Endothelial cell of umbilical vein (primary cell): ENCODE data around the gene CYB5R4. TPM values are rescaled to one million over a fixed set of nuclear protein-coding genes. Genes with fewer than 3 reads are reported as not detected.

Experiments
- BruUV-seq: library from RNA; stranded (reverse); fragments of 400-500 nt; replicated peaks from 2 replicates; lab custom pipeline; 2021; lab: Mats Ljungman, UMichigan
- CTCF ChIA-PET: fragments of 300-600, 350-600 bp; sonication (Branson Sonifier 250); formaldehyde crosslinking; loops from one replicate; lab custom pipeline; 2021; ENCODE audit warnings: antibody characterized with exemption, inconsistent platforms; lab: Charles Lee
- POLR2A ChIA-PET: fragments of 300-600, 350-600 bp; sonication (Branson Sonifier 250); formaldehyde crosslinking; loops from one replicate; lab custom pipeline; 2021; ENCODE audit warnings: antibody characterized with exemption, inconsistent platforms; lab: Charles Lee
- DNase-seq: peaks from one replicate; pipeline ENCODE4 v3.0.0-alpha.2; 2011; ENCODE audit warnings: low read depth, low spot score
- FAIRE-seq: peaks from 2 replicates; lab custom pipeline; 2011; peaks lifted over from hg19 to GRCh38; lab: Jason Lieb, UNC
- H2AFZ ChIP-seq: 2 replicates; pipeline ENCODE4 v1.6.0; 2012; ENCODE audit warnings: low read depth, low read length, control low read depth, inconsistent platforms
- H3K27ac ChIP-seq: 2 replicates; pipeline ENCODE4 v1.5.1; 2011; ENCODE audit warnings: low read depth, mild to moderate bottlenecking, control low read depth, low read length, moderate library complexity; ENCODE audit not compliant: insufficient read depth
- H3K27me3 ChIP-seq, 2 experiments: 2 replicates each; pipeline versions ENCODE4 v1.6.0 to v1.6.1; 2011; ENCODE audit warnings: low read length in 2 of 2, mixed read lengths in 1 of 2; ENCODE audit not compliant: control insufficient read depth in 2 of 2, insufficient read depth in 2 of 2
- H3K36me3 ChIP-seq, 2 experiments: 2 replicates in 1 of 2; 3 replicates in 1 of 2; pipeline ENCODE4 v1.5.1; 2011; ENCODE audit warnings: low read length in 2 of 2, mild to moderate bottlenecking in 1 of 2, moderate library complexity in 1 of 2; ENCODE audit not compliant: control insufficient read depth in 2 of 2, insufficient read depth in 2 of 2; ENCODE audit errors: extremely low read depth in 1 of 2
- H3K4me1 ChIP-seq: 3 replicates; pipeline ENCODE4 v1.5.1; 2011; ENCODE audit warnings: mild to moderate bottlenecking, low read length; ENCODE audit not compliant: control insufficient read depth, insufficient read depth; ENCODE audit errors: extremely low read depth
- H3K4me2 ChIP-seq: 2 replicates; pipeline ENCODE4 v1.6.1; 2011; ENCODE audit warnings: low read length, control low read depth, mixed read lengths; ENCODE audit not compliant: insufficient read depth
- H3K4me3 ChIP-seq, 3 experiments: fragments of 200-600 bp in 1 of 3; sonication (generic), shearing (Covaris generic) in 1 of 3; replicated peaks in 1 of 3; 2 replicates each; pipeline ENCODE4 v1.5.1; 2011 to 2016; ENCODE audit warnings: control low read depth in 3 of 3, low read length in 3 of 3, mild to moderate bottlenecking in 2 of 3, inconsistent platforms in 1 of 3, low read depth in 1 of 3, moderate library complexity in 1 of 3; ENCODE audit not compliant: insufficient read depth in 1 of 3
- H3K79me2 ChIP-seq: 2 replicates; pipeline ENCODE4 v1.6.0; 2012; ENCODE audit warnings: low read length, inconsistent platforms; ENCODE audit not compliant: control insufficient read depth, insufficient read depth
- H3K9ac ChIP-seq: replicated peaks from 2 replicates; pipeline ENCODE3; 2011; ENCODE audit warnings: low read length, control low read depth; ENCODE audit not compliant: insufficient read depth; ENCODE audit errors: extremely low read depth
- H3K9me1 ChIP-seq: replicated peaks from 3 replicates; pipeline ENCODE4 v1.6.0; 2011; ENCODE audit warnings: mild to moderate bottlenecking, low read length; ENCODE audit not compliant: control insufficient read depth, insufficient read depth; ENCODE audit errors: extremely low read depth
- H3K9me3 ChIP-seq: replicated peaks from 2 replicates; pipeline ENCODE4 v1.5.1; 2012; ENCODE audit warnings: low read length, inconsistent platforms; ENCODE audit not compliant: control insufficient read depth, insufficient read depth
- H4K20me1 ChIP-seq: replicated peaks from 2 replicates; pipeline ENCODE3; 2011; ENCODE audit warnings: mild to moderate bottlenecking, low read length; ENCODE audit not compliant: control insufficient read depth, insufficient read depth; ENCODE audit errors: extremely low read depth
- CTCF ChIP-seq, 2 donors: IDR thresholded peaks; 1 replicate in 1 of 2; 2 replicates in 1 of 2; pipeline ENCODE4 v1.5.1; 2011; ENCODE audit warnings: low read length in 2 of 2, mild to moderate bottlenecking in 2 of 2, moderate library complexity in 2 of 2, control low read depth in 1 of 2, inconsistent platforms in 1 of 2, low read depth in 1 of 2; ENCODE audit not compliant: insufficient read depth in 1 of 2; ENCODE audit errors: extremely low read depth in 1 of 2
- EZH2 ChIP-seq: IDR thresholded peaks from 2 replicates; pipeline ENCODE4 v1.6.1; 2012; ENCODE audit warnings: borderline replicate concordance, low read depth, mild to moderate bottlenecking, moderate library complexity, low read length, inconsistent platforms; ENCODE audit not compliant: severe bottlenecking
- FOS ChIP-seq: IDR thresholded peaks from 2 replicates; pipeline ENCODE4 v1.6.1; 2011; ENCODE audit warnings: mild to moderate bottlenecking, low read length, moderate library complexity, borderline replicate concordance; ENCODE audit not compliant: insufficient read depth
- GATA2 ChIP-seq: IDR thresholded peaks from 2 replicates; pipeline ENCODE4 v1.7.0; 2011; ENCODE audit warnings: low read depth, mild to moderate bottlenecking, moderate library complexity, mixed read lengths, low read length; ENCODE audit not compliant: insufficient read length, insufficient read depth
- JUN ChIP-seq: IDR thresholded peaks from 2 replicates; pipeline ENCODE4 v1.6.1; 2011; ENCODE audit warnings: borderline replicate concordance, low read depth; ENCODE audit not compliant: insufficient read length, insufficient read depth
- MAX ChIP-seq: IDR thresholded peaks from 2 replicates; pipeline ENCODE4 v1.6.1; 2011; ENCODE audit not compliant: insufficient read depth, insufficient read length
- MYC ChIP-seq: IDR thresholded peaks from one replicate; pipeline ENCODE4 v1.6.1; 2011; ENCODE audit warnings: mild to moderate bottlenecking, low read depth, low read length
- POLR2A ChIP-seq: IDR thresholded peaks from 2 replicates; pipeline ENCODE4 v1.6.1; 2012; ENCODE audit warnings: low read depth, mild to moderate bottlenecking, control low read depth, low read length
- POLR2AphosphoS5 ChIP-seq: IDR thresholded peaks from 2 replicates; pipeline ENCODE4 v1.6.1; 2012; ENCODE audit warnings: low read depth, mild to moderate bottlenecking, control low read depth, low read length, moderate library complexity; ENCODE audit not compliant: insufficient read depth
- dilution Hi-C: fragments of 300-500 bp; cut with MboI; formaldehyde crosslinking; loops from one replicate; pipeline ENCODE4 v1.15.0; 2019; ENCODE audit warnings: low sequenced_read_pairs; ENCODE audit not compliant: extremely low pct_ligation_motif_present
- intact Hi-C: fragments of 100-400 bp; cut with micrococcal nuclease; formaldehyde crosslinking; loops from one replicate; pipeline ENCODE4 v1.10.0; 2022
- polyA plus RNA-seq, 4 experiments: library from polyadenylated mRNA; depleted of rRNA in 3 of 4; stranded (reverse) in 3 of 4; unstranded in 1 of 4; fragments of >200 nt; gene quantifications; 2 replicates each; pipeline versions ENCODE4 v1.2.1 to v1.2.3, GENCODE V29; 2011 to 2012; ENCODE audit warnings: missing spikeins in 1 of 4
- total RNA-seq: library from RNA; stranded (reverse); gene quantifications from 2 replicates; pipeline ENCODE4 v1.2.3, GENCODE V29; 2021

CYB5R4 gene
- total and polyA plus RNA-seq, 2 donors (not counting 3 experiments of a cell fraction or from before 2014, with no cell fraction given): 3.1 to 13.4 TPM

GRCh38 chr6:83827050-83827449 lies 32.4 kb upstream of the CYB5R4 start:
- TF ChIP-seq MAX (no peak), POLR2AphosphoS5 (no peak), GATA2 (no peak), FOS (no peak), POLR2A (no peak), JUN (no peak), EZH2 (no peak), CTCF (IDR thresholded peaks at IDR 0.05; ENCODE audit: extremely low read depth in 1 of 2, insufficient read depth in 1 of 2, low read depth in 1 of 2, low read length in 2 of 2) (no peak), MYC (no peak)
- Histone ChIP-seq H3K4me2 (no peak overlapping the region), H3K36me3 (no peaks in the 10 kb centered on the region), H4K20me1 (no peaks in the 10 kb centered on the region), H3K79me2 (no peaks in the 10 kb centered on the region), H2AFZ (no peak overlapping the region), H3K27ac (no peak overlapping the region), H3K9ac (no peak overlapping the region), H3K9me3 (no peaks in the 10 kb centered on the region), H3K27me3 (peaks cover 0 to 1% of the 10 kb centered on the region in 2 experiments), H3K9me1 (no peaks in the 10 kb centered on the region), H3K4me3 (no peak overlapping the region), H3K4me1 (peaks cover 13% of the 10 kb centered on the region)
- DNase-seq (no peak), FAIRE-seq (no peak)
- POLR2A ChIA-PET: interaction anchor here (0.6 kb wide), 1 partner anchor 554 kb away, joined by 3 read pairs; no protein-coding TSS in a partner anchor
- intact Hi-C loops: no loop called here
- CTCF ChIA-PET: no interaction called here
- dilution Hi-C loops: no loop called here
- no TSS peak for BruUV-seq
